ENCODE results near the gene SLC6A11.

The SLC6A11 gene

DNA sequence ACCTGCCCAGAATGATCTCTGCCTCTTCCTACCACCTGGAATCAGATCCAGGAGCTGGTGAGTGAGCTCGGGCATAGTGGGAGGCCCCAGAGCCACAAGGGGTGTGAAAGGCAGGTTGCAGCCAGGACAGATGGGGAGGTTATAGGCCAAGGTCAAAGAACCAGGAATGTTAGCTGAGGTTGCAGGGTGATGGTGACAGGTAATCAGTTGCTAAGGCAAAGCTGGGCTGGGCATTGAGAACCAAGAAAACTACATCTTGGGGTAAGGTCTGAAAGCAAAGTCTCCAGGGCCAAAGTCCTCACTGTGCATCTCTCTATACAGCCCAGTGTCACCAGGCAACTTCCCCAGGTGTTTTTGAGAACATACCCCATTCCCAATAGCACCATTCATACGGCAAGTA lies 38.4 kb upstream of the SLC6A11 start:
- in situ Hi-C loops (cut with HindIII; ENCODE audit: low pct_ligation_motif_present, low sequenced_read_pairs), result no loop called here
- no peak overlapping the region for H3K4me3 ChIP-seq (ENCODE audit: low read depth, low read length)
- TF ChIP-seq, protein P1, sequence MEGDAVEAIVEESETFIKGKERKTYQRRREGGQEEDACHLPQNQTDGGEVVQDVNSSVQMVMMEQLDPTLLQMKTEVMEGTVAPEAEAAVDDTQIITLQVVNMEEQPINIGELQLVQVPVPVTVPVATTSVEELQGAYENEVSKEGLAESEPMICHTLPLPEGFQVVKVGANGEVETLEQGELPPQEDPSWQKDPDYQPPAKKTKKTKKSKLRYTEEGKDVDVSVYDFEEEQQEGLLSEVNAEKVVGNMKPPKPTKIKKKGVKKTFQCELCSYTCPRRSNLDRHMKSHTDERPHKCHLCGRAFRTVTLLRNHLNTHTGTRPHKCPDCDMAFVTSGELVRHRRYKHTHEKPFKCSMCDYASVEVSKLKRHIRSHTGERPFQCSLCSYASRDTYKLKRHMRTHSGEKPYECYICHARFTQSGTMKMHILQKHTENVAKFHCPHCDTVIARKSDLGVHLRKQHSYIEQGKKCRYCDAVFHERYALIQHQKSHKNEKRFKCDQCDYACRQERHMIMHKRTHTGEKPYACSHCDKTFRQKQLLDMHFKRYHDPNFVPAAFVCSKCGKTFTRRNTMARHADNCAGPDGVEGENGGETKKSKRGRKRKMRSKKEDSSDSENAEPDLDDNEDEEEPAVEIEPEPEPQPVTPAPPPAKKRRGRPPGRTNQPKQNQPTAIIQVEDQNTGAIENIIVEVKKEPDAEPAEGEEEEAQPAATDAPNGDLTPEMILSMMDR (IDR thresholded peaks at IDR 0.05; ENCODE audit: low read depth, low read length, missing control alignments), result no peak
- no peak overlapping the region for H3K27ac ChIP-seq
- no peak for DNase-seq
- no peaks in the 10 kb centered on the region for H3K36me3 ChIP-seq (replicated peaks)
- H3K27me3 ChIP-seq (replicated peaks), result no peaks in the 10 kb centered on the region

DNA sequence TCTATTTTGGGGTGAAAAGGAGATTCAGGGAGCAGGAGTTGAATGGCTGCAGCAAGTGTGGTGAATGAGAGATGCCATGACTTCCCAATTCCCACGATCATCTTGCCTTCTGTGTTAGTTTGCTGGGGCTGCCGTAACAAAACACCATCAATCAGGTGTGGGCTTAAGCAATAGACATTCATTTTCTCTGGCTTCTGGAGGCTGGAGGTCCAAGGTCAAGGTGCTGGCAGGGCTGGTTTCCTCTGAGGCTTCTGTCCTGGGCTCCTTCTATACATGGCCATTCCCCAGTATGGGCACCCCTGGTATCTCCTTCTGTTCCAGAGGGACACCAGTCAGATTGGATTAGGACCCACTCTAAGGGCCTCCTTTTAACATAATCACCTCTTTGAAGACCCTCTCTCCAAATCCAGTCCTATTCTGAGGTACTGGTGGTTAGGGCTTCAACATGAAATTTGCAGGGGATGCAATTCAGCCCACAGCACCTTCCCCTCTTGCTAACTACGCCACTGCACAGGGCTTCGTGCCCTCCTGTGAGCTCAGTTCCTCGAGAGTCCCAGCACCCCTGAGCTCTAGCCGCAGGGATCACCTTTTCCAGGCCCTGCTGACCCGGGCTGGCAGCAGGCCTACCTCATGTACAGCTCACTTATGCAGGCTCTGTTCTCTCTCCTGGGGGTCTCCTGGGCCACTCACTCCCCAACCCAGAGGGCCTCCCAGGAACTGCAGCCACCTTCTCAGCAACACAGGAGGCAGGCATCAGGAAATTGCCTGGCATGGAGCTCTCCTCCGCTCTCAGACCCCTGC lies 37.3 kb upstream of the SLC6A11 start:
- Histone ChIP-seq H3K27me3 (replicated peaks) (no peaks in the 10 kb centered on the region), H3K36me3 (replicated peaks) (no peaks in the 10 kb centered on the region), H3K4me3 (ENCODE audit: low read depth, low read length) (no peak overlapping the region), H3K27ac (no peak overlapping the region)
- TF ChIP-seq, protein P1 (IDR thresholded peaks at IDR 0.05; ENCODE audit: low read depth, low read length, missing control alignments), result no peak
- no peak for DNase-seq
- in situ Hi-C loops (cut with HindIII; ENCODE audit: low pct_ligation_motif_present, low sequenced_read_pairs), result no loop called here

DNA sequence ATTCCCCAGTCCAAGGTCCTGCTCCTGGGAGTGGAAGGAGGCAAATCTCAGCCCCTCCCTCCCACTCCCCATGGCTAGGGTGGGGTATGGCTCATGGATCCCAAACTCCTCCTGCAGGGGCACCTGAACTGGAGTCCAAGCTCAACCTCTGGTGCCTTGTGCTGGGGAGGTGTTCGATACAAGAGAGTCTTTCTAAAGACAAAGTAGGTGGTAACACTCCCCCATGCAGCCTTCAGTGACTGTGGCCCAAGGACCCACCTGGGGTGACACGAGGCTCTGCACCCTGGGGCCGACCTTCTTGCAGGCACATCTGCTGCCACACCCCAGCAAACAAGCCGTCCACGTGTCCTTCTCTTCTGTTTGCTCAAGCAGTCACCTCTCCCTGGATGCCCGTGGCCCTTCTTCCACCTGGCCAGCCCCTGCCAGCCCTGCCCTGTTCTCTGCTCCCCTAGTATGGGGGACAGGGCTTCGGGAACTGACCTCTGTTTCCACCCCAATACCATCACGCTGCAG lies 36.7 kb upstream of the SLC6A11 start:
- Histone ChIP-seq H3K27ac (no peak overlapping the region), H3K27me3 (replicated peaks) (no peaks in the 10 kb centered on the region), H3K4me3 (ENCODE audit: low read depth, low read length) (no peak overlapping the region), H3K36me3 (replicated peaks) (no peaks in the 10 kb centered on the region)
- no peak for DNase-seq
- in situ Hi-C loops (cut with HindIII; ENCODE audit: low pct_ligation_motif_present, low sequenced_read_pairs), result no loop called here
- TF ChIP-seq, protein P1 (IDR thresholded peaks at IDR 0.05; ENCODE audit: low read depth, low read length, missing control alignments), result no peak

DNA sequence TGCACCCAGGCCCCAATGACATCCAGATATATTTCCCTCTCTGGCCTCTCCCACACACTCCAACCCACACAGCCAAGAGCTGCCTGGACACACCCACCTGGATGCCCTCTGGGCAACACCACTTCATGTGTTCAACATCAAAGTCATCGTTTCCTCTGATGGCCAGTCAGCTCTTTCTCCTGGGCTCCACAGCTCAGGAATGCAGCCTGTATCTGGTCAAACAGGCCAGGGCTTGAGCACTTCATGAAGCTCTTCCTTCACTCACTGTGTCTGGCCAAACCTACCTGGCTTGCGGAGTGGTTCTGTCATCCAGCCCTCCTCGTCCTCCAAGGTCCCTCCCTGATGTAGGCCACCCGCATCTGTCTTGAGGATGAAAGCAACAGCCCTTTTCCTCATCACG lies 35.8 kb upstream of the SLC6A11 start:
- in situ Hi-C loops (cut with HindIII; ENCODE audit: low pct_ligation_motif_present, low sequenced_read_pairs), result no loop called here
- TF ChIP-seq, protein P1 (IDR thresholded peaks at IDR 0.05; ENCODE audit: low read depth, low read length, missing control alignments), result no peak
- DNase-seq, result no peak

DNA sequence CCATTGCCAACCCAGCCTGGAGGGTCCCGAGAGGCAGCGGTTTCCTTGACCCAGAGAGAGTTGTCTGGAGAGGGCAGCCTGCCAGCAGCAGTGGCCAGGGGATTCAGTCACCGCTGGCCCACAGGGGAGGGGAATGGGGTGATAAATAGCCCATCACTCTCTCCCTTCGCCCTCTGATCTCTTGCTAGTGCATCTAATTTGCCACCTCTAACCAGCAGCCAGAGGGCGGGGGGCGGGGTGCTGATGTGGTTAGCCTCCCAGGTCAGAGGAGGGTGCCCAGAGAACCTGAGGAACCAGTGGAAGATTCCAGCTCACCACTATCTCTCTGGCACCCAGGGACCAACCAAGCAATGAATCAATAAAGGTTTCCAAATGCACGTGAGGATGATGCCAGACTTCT lies 35.1 kb upstream of the SLC6A11 start:
- in situ Hi-C loops (cut with HindIII; ENCODE audit: low pct_ligation_motif_present, low sequenced_read_pairs), result no loop called here

More for the DNA sequence above, 35.8 kb upstream of the SLC6A11 start:
- Histone ChIP-seq H3K27me3 (replicated peaks) (no peaks in the 10 kb centered on the region), H3K4me3 (ENCODE audit: low read depth, low read length) (no peak overlapping the region), H3K27ac (no peak overlapping the region), H3K36me3 (replicated peaks) (no peaks in the 10 kb centered on the region)

More for the DNA sequence above, 35.1 kb upstream of the SLC6A11 start:
- H3K4me3 ChIP-seq (ENCODE audit: low read depth, low read length), result no peak overlapping the region
- TF ChIP-seq, protein P1 (IDR thresholded peaks at IDR 0.05; ENCODE audit: low read depth, low read length, missing control alignments), result no peak
- no peak for DNase-seq
- no peak overlapping the region for H3K27ac ChIP-seq
- H3K27me3 ChIP-seq (replicated peaks), result no peaks in the 10 kb centered on the region
- no peaks in the 10 kb centered on the region for H3K36me3 ChIP-seq (replicated peaks)
